IPS-18a (cell line): Measurements from ENCODE around the gene LAMP2.

ENCODE experiments used
- H3K27ac ChIP-seq: one replicate; pipeline ENCODE4 v1.5.1; 2013; ENCODE audit warnings: low read length
- H3K27me3 ChIP-seq: one replicate; pipeline ENCODE4 v1.6.1; 2013; ENCODE audit warnings: mild to moderate bottlenecking, low read length; ENCODE audit not compliant: control insufficient read depth, insufficient read depth
- H3K36me3 ChIP-seq: one replicate; pipeline ENCODE4 v1.6.1; 2013; ENCODE audit warnings: low read depth, low read length; ENCODE audit not compliant: control insufficient read depth
- H3K4me1 ChIP-seq: one replicate; pipeline ENCODE4 v1.6.1; 2013; ENCODE audit warnings: low read depth, low read length; ENCODE audit not compliant: control insufficient read depth
- H3K4me3 ChIP-seq: one replicate; pipeline ENCODE4 v1.5.1; 2013; ENCODE audit warnings: low read length
- H3K9ac ChIP-seq: one replicate; pipeline ENCODE4 v1.6.1; 2013; ENCODE audit warnings: mild to moderate bottlenecking, low read length, moderate library complexity
- H3K9me3 ChIP-seq: one replicate; pipeline ENCODE4 v1.6.1; 2013; ENCODE audit warnings: low read depth, low read length; ENCODE audit not compliant: control insufficient read depth

Gene LAMP2

DNA sequence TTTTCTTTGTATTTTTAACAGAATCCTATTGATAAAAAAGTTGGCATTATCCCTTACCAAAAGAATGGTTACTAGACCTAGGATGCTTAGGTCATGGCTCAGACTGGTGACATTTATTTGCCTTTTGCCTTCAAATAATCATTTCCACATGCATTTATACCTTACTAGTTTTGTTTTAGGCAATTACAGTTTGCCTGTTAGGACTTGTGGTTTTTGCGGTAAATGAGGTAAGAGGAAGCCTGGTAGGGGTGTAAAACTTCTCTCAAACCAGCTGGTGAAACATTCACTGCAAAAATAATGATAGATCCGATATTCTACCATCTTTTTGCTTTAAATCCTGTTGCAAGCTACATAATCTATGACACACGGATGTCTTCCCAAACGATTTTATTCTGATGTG lies 12.1 kb downstream of the LAMP2 start:
- Histone ChIP-seq H3K27me3 (no peaks in the 10 kb centered on the region), H3K36me3 (peaks cover 2% of the 10 kb centered on the region), H3K4me3 (no peak overlapping the region), H3K9me3 (peaks cover 11% of the 10 kb centered on the region), H3K27ac (no peak overlapping the region), H3K9ac (no peak overlapping the region), H3K4me1 (no peaks in the 10 kb centered on the region)

DNA sequence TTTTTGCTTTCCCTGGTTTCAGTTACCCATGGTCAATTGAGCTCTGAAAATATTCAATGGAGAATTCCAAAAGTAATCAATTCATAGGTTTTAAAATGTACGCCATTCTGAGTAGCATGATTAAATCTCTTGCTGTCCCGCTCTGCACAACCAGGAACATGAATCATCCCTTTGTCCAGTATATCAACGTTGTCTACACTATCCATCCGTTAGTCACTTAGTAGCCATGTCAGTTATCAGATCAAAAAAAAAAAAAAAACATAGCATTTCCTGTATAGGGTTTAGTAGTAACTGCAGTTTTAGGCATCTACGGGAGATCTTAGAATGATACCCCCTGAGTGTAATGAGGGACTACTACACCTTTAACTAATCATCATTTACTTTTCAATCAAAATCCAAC lies 15.1 kb downstream of the LAMP2 start:
- H3K9me3 ChIP-seq = peaks cover 4% of the 10 kb centered on the region
- no peak overlapping the region for H3K9ac ChIP-seq
- no peak overlapping the region for H3K4me3 ChIP-seq
- H3K36me3 ChIP-seq = peaks cover 2% of the 10 kb centered on the region
- no peaks in the 10 kb centered on the region for H3K27me3 ChIP-seq
- H3K4me1 ChIP-seq = no peaks in the 10 kb centered on the region
- H3K27ac ChIP-seq = no peak overlapping the region

DNA sequence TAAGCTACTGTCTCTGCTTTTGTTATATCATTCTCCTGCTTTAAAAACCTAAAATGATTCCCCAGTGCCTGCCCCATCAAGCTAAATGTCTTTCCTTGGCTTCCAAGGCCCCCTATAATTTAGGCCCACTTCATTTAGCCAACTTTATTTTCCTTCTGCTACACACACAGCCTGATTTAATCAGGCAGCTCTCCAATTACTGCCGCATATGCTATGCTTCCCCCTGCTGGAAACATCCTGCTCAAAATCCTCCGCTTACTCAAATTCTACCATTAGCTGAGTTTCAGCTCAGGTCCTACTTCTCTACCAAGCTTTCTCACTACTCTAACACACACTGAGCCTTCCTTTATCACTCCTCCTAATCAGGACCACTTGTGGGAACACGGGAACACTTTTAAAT lies 17.0 kb downstream of the LAMP2 start:
- Histone ChIP-seq H3K4me3 (no peak overlapping the region), H3K27me3 (no peaks in the 10 kb centered on the region), H3K9ac (no peak overlapping the region), H3K4me1 (no peaks in the 10 kb centered on the region), H3K9me3 (peaks cover 4% of the 10 kb centered on the region), H3K36me3 (peaks cover 2% of the 10 kb centered on the region), H3K27ac (no peak overlapping the region)

DNA sequence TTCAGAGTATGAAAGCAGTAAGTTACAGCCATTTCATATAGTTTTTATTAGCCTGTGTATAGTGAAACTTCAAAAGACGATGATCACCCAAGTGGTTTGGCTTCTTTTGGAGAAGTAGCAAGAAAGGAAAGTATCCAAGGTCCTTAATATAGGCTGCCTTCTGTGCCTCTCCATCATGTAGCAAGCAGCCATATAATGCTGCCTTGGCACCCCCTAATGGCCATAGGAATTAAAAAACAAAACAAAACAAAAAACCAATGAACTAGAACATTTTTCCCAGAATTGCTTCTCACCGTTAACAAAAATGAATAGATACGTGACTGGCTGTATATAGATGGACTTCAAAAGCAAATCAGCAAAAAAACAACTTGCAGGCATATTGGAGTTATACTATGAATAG lies 18.9 kb downstream of the LAMP2 start:
- Histone ChIP-seq H3K9ac (no peak overlapping the region), H3K27me3 (no peaks in the 10 kb centered on the region), H3K36me3 (no peaks in the 10 kb centered on the region)

DNA sequence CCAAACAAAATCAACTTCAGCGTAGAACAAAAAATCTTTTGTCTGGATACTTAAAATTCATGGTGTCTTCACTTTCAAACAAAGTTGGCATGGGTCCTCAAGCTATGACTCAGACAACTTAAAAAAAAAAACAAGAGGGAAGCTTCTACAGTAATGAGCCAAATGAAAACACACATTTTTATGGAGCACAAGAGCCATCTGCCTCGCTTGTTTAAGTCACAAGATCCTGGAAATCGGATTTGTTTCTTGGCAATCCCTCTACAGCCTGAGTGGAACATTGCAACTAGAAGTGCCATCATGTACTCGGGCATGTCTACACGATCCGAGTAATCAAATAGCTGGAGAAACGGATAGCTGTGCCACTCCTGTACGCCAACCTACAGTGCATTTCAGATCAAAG lies 22.6 kb downstream of the LAMP2 start:
- H3K27ac ChIP-seq = no peak overlapping the region
- H3K4me1 ChIP-seq = no peaks in the 10 kb centered on the region
- peaks cover 12% of the 10 kb centered on the region for H3K9me3 ChIP-seq
- H3K36me3 ChIP-seq = peaks cover 2% of the 10 kb centered on the region
- H3K4me3 ChIP-seq = no peak overlapping the region
- no peak overlapping the region for H3K9ac ChIP-seq
- H3K27me3 ChIP-seq = no peaks in the 10 kb centered on the region

More for the DNA sequence above, 18.9 kb downstream of the LAMP2 start:
- Histone ChIP-seq H3K4me1 (no peaks in the 10 kb centered on the region), H3K4me3 (no peak overlapping the region), H3K27ac (no peak overlapping the region), H3K9me3 (peaks cover 4% of the 10 kb centered on the region)

DNA sequence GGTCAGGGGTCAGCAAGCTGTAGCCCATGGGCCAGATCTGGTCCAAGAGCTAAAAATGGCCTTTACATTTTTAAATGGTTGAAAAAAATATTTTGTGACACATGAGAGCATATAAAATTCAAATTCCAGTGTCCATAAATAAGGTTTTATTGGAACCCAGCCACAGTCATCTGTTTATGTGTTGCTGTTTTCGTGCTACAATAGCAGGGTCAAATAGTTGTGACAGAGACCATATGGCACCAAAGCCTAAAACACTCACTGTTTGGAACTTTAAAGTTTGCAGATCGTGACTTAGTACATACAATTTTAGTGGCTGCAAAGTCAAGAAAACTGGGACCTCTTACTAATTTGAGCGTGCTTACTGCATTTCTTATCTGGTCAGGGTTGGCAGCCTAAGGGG lies 29.2 kb downstream of the LAMP2 start:
- no peak overlapping the region for H3K9ac ChIP-seq
- H3K4me1 ChIP-seq = no peaks in the 10 kb centered on the region
- peaks cover 10% of the 10 kb centered on the region for H3K36me3 ChIP-seq
- H3K27me3 ChIP-seq = no peaks in the 10 kb centered on the region
- H3K4me3 ChIP-seq = no peak overlapping the region
- H3K9me3 ChIP-seq = peaks cover 19% of the 10 kb centered on the region
- no peak overlapping the region for H3K27ac ChIP-seq

DNA sequence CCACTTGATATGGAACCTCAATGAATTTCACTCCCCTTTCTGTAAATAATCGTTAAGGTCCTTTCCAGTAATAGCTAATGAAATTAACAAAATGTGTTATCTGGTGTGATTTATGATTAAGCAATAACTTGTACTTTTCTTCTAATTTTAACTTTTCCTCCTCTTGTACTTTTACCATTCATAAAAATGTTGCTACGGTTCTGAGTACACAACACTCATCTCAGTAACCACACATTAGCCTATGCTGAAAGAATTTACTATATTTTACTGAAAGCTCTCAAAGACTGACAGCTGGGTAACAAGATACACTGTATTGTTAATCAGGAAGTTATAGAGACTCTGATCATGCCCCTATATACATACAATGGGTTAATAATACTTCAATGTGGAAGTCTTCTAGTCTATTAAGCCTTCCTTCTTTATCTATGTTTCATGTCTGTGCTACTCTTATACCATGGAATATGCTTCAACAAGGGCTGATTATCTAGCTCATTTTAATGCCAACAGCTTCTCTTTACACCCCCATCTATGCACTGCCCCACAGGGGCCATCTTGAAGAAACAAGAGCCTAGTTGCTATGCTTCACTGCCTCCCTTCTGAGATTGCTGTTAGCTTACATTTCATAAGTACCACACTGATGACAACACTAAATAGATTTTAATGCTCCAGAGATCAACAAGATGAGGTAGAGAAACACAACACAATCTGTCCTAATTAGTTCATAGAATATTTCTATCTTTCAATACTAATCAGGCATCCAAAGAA lies 39.1 kb downstream of the LAMP2 start:
- H3K4me3 ChIP-seq = no peak overlapping the region
- no peaks in the 10 kb centered on the region for H3K4me1 ChIP-seq
- H3K27ac ChIP-seq = no peak overlapping the region
- no peaks in the 10 kb centered on the region for H3K9me3 ChIP-seq
- H3K36me3 ChIP-seq = no peaks in the 10 kb centered on the region
- no peak overlapping the region for H3K9ac ChIP-seq
- H3K27me3 ChIP-seq = no peaks in the 10 kb centered on the region

DNA sequence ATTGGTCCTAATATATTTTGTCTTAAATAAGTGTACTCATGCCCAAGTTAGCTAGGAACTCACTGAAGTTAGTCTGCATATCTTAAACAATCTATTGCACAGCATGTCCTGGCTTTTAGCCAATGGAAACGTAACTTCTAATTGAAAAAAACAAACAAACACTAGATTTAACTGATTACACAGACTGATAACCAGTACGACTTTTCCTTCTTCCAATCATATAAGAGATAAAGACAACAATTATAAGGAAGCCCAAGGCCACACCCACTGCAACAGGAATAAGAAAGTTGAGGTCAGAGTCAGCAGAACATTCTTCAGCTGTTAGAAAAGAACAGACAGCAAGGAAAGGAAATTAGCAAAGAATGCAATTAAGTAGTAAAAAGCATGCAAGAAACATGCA lies 40.8 kb downstream of the LAMP2 start:
- Histone ChIP-seq H3K4me1 (no peaks in the 10 kb centered on the region), H3K27me3 (no peaks in the 10 kb centered on the region), H3K36me3 (no peaks in the 10 kb centered on the region), H3K9me3 (no peaks in the 10 kb centered on the region), H3K27ac (no peak overlapping the region), H3K9ac (no peak overlapping the region), H3K4me3 (no peak overlapping the region)

DNA sequence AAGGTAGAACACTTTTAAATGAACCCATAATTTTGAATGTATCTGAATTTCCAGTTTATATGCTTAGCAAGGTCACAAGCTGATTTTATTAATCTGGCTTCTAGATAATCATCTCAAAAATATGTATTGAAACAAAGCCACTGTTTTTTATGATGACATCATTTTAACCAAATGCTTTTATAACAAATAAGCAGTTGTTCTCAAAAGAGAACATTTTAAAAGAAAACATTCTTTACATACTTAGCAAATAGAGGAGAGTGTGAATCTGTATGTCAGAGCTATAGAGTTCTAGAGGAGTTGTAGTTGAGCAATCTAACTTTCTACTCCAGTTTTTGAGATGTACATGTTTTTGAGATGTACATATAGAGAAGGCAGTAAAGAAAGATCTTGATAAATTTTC lies 42.5 kb downstream of the LAMP2 start:
- Histone ChIP-seq H3K27me3 (no peaks in the 10 kb centered on the region), H3K27ac (no peak overlapping the region), H3K9ac (no peak overlapping the region), H3K9me3 (peaks cover 2% of the 10 kb centered on the region), H3K36me3 (no peaks in the 10 kb centered on the region), H3K4me3 (no peak overlapping the region), H3K4me1 (no peaks in the 10 kb centered on the region)

DNA sequence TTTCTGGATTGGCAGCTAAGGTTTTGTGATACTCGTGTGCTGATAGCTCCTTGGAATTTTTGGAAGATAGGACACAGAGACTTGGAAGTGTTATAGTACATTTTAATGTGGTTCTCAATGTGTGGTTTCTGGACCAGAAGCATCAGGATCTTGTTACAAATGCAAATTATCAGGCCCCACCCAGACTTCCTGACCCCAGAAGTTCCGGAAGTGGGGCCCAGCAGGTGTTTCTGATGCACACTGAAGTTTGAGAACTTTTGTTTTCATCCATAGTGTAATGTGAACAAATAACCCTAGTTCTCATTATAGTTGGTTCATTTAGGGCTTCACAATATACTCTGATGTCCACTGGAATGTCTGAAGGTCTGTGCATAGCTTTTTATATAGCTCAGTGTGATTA lies 49.6 kb downstream of the LAMP2 start:
- H3K36me3 ChIP-seq = no peaks in the 10 kb centered on the region
- no peak overlapping the region for H3K9ac ChIP-seq
- H3K4me1 ChIP-seq = no peaks in the 10 kb centered on the region
- no peak overlapping the region for H3K4me3 ChIP-seq
- H3K27me3 ChIP-seq = no peaks in the 10 kb centered on the region
- no peak overlapping the region for H3K27ac ChIP-seq
- H3K9me3 ChIP-seq = peaks cover 8% of the 10 kb centered on the region

DNA sequence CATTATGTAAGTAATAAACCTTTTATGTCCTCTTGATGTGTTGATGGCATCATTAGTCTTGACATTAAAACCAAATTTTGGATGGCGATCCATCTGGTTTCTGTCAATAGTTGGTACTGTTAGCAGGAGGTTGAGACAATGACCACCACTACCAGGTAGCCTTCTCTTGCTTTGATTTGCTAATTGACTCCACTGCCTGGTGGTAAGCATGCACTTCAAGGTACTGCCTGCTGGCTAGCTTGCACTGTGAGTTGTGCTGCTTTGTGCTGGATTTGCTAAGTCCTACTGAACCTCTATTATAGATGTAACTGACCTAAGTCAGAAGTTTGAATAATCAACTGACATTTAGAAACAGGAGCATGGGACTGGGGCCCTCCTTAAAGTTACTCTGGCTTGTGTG lies 60.9 kb downstream of the LAMP2 start:
- H3K9me3 ChIP-seq = peaks cover 13% of the 10 kb centered on the region
- peaks cover 4% of the 10 kb centered on the region for H3K4me1 ChIP-seq
- no peaks in the 10 kb centered on the region for H3K27me3 ChIP-seq
- H3K27ac ChIP-seq = no peak overlapping the region
- H3K36me3 ChIP-seq = no peaks in the 10 kb centered on the region
- no peak overlapping the region for H3K9ac ChIP-seq
- no peak overlapping the region for H3K4me3 ChIP-seq

DNA sequence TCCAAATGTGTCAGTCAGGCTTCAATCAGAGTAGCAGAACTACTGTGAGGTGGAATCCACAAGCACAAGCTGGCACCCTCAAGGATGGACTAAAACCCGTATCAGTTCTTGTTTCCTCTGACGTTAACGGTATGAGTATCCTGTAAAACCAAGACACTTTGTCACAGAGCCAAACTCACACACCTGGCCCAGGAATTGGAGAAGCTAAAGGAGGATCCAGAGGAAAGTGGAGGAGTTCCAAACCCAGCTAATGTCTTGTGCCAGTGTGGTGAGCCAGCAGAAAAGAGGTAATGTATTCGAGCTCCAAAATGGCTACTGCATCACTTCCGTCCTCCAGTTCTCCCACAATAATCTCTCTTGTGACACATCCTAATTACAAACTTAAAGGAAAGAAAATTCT lies 62.5 kb downstream of the LAMP2 start:
- Histone ChIP-seq H3K27ac (no peak overlapping the region), H3K9ac (no peak overlapping the region), H3K4me1 (peaks cover 4% of the 10 kb centered on the region), H3K4me3 (no peak overlapping the region), H3K36me3 (no peaks in the 10 kb centered on the region), H3K9me3 (peaks cover 13% of the 10 kb centered on the region), H3K27me3 (no peaks in the 10 kb centered on the region)
